ENCODE measurements around the gene PELI1.
"Not testable (repeated sequence)": the region's sequence is repeated elsewhere in the genome, so short reads cannot be mapped to it uniquely, and the experiment has no call there.

Gene PELI1

GRCh38 chr2:64122358-64122757 is 21.9 kb downstream of the PELI1 start:
- DNase-seq (ENCODE audit: low read depth) = no peak

DNA sequence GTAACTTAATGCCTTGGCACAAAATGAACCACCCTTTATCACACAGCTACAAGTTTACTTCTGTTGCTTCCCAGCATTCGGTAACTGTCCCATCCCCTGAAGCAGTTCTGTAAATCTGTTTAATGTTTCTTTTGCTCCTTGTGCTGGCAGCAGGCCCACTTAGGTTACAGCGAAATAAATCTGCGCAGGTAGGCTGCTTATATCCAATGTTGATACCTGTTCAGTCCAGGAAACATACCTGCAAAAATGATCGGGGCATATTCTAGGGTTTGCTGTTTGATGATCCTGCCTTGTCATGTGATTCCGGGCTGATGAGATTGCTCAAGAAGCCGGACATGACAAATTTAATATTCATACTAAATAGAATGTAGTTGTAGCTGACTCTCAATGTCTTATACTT is 23.3 kb downstream of the PELI1 start:
- no peak for DNase-seq (ENCODE audit: low read depth)

DNA sequence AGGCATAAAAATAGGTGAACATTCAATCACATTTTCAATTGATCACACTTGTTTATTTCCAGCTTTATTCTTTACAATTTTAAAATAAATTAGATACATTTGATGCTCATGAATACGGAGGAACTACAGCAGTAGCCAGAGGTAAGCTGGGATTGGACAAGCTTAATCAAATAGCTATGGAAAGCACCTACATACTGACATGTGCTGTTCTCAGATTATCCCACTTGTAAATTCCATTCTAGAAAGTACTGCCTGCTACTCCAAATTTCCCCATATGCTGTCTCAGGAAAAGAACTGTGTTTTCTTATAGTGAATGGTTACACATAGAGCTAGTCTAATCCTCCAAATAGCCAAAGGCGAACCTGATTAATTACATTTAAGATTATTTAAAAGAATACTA is 24.2 kb downstream of the PELI1 start:
- DNase-seq (ENCODE audit: low read depth) = no peak

DNA sequence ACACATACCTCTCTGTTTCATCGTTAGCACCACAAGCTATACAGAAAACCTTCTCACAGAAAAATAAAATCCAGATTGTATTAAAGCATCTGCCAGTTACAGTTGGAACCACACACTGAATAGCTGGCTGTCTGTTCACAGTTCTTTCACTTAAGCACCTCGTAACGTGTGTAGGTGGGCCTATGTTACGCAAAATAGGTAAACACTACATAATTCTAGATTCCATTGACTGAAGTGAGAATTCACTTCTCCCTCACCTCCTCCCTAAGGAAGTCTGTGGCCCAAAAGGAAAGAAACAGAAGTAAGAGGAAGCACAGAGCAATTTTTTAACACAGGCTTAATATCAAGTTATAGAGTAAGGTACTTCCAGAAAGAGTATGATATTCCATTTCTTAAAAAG is 24.9 kb downstream of the PELI1 start:
- DNase-seq (ENCODE audit: low read depth) = no peak

DNA sequence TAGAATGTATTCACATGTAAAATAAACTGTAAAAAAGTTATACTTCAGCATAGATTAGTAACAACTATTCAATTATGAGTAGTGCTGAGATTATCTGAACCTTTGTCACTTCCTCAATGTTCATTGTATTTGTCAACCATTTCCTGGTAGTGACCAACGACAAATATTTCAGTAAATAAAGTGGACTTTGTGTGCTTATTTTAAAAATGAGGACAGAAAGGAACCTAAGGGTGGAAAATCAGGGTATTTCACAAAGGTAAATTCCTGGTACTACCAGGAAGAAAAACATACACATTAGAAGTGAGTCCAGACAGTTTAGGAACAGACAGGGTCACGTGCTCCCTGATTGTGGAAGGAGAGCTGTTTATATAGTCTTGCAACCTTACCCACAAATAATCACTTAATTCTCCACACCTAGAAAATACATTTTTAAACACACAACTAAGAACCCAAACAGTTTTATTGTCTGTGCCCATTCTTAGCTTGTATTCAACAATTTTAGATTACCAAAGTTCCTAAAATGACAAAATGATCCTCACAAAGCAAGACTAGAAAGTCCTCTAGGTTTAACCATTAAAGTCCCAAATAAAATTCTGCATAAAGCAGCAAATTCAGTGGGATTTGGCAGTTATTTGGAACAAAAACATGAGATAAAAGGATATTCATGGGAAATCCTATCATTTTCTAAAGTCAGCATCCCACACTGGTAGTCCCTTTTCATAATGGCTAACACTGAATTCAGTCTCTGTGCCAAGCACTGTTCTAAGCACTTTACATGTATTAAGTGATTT is 28.2 kb downstream of the PELI1 start:
- DNase-seq (ENCODE audit: low read depth) = no peak

GRCh38 chr2:64114912-64115277 is 29.3 kb downstream of the PELI1 start:
- DNase-seq (ENCODE audit: low read depth) = no peak

DNA sequence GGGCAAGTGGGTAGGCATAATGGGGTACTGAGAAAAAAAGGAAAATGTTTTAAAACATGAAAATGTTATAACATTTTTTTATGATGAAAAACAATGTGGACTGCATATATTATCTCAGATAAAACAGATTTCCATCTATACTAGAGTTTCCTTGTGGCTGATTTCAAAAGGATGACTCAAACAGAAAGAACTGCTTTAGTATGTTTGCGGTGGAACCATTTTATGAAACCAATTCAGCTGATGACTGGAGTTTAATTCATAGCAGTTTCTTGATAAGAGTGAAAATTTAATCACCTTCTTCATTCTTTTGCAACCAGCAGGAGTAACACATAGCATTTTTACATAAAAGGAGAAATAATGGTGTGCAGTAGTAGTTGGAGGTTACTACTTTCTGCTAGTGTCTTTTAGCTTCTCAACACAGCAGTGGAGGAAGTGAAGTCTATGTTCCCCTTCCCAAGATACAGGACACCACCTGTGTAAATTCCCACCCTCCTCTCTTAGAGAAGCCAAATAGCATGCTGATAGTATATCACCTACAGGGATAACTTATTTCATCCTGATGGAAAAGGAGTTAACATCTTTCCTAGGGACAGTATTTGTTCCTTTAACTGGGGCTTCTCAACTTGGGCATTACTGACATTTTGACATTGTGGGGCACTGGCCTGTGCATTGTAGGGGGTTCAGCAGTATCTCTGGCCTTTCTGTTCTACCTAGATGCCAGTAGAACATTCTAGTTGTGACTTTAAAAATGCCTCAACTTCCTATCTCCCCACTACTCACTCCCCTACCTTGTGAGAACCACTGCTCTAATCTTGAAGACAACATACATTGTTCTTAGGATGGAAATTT is 29.9 kb downstream of the PELI1 start:
- DNase-seq (ENCODE audit: low read depth) = no peak

DNA sequence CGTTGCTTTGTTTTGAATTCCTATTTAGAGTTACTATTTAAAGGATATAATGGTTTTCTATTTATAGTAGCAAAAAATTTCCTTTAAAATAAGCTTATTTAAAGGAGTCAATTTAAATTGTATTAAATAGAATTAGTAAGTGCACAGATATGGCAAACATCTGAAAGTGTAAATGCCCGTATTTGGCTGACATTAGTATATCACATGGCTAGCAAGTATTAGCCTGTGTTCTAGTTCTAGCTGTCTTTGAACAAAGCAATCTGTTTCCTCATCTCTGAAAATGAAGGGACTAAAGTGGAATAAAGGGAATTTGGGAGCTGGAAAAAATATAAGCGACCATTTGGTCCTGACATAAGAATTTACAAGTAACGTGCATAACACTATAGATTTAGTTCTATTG is 32.2 kb downstream of the PELI1 start:
- DNase-seq (ENCODE audit: low read depth) = no peak

DNA sequence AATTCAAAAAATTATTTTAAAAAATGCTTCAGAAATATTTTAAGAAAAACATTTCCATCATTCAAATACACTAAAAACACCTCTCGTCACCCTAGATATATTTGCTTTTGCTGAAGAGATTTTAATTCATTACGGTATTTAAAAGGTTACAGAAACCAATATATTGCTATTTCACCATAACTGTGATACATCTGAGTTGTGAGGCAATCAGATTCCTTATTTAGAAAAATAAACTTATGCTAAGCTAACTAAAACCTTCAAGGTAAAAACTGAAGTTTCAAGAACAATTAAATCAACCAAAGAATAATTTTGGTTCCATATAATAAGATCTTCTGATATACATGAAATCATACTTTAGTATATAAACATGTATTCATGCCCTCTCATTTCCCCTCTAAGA is 32.8 kb downstream of the PELI1 start:
- DNase-seq (ENCODE audit: low read depth) = no peak

DNA sequence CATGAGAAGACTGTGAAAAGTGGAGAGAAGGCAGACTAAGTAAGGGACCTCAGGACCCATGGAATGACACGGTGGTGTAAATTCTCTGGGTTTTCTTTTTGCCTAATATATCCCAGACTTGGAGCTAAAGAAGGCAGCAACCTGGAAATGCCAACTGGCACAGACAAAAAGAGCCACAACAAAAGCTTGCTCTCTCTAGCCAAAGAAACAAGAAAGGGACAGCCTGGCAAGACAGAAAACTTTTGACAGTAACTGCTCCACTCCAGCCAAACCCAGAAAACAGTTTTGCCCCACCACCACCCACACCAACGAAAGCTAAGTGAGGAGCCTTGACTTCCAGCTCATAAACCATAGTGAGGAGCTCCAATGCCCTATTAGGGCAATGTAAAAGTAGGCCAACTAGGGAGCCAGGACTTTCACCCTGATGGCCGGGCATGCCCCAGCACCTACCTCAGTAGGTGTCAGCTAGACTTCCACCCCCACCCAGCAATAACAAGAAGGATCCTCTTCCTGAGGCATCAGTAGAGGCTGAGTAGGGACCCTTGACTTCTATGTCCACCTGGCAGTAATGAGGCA is 35.5 kb downstream of the PELI1 start:
- no peak for DNase-seq (ENCODE audit: low read depth)

GRCh38 chr2:64106481-64106880 is 37.7 kb downstream of the PELI1 start:
- DNase-seq (ENCODE audit: low read depth) = no peak

DNA sequence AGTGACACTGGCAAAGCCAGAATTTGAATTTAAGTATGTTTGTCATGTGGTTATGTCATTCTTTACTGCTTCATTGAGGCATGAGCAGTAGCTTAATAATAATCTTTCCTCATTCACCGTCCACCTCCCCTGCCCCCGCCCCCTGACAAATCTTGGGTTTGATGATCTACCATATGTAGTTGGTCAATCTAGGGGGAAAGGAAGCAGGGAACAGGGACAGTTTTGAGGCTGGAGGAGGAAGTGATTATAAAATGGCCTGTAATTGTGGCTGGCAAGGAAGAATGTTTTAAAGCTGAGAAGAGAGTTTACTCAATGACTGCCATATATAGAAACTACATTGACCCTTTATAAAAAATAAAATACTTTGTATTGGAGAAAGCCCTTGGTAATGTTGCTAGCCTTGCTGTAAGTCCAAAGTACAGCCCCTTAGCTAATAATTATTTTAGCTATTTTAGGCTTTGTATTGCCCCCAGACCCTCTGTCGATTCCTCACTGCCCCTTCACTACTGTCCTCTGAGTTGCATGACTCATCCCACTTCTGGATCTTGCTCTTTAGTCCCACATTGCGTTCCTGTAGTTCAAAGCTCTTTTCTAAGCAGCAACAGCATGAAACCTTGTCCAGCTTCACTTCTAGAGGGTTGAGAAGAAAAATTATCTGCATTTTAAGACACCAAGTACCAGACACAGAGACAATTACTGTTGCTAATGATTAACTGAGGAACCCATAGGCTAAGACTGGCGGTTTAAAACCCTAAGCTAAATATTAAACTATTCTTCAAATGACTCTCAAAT is 38.4 kb downstream of the PELI1 start:
- DNase-seq (ENCODE audit: low read depth) = no peak

DNA sequence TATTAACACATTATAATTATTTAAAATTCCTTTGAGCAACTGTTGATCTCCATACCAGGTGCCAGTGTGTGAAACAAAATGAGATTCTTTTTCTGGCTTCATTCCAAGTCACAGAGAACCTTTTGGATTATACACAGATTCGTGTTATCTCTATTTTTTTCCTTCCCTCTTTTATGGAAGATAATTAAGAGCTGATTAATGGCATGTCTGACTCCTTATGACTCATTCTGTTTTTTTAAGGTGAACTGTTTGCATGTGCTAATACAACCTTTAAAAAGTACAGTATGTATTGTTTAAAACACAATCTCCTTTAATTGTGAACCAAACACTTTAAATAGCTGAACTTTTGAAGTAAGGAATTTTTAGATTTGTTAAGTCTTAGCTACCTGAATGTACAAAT is 39.3 kb downstream of the PELI1 start:
- DNase-seq (ENCODE audit: low read depth) = no peak

GRCh38 chr2:64102736-64103135 is 41.5 kb downstream of the PELI1 start:
- DNase-seq (ENCODE audit: low read depth) = not testable (repeated sequence)

- DNase-seq (ENCODE audit: low read depth) = no peak
These were observed 43.1 kb downstream of the PELI1 start for GRCh38 chr2:64101141-64101591.

GRCh38 chr2:64100584-64100983 is 43.6 kb downstream of the PELI1 start:
- DNase-seq (ENCODE audit: low read depth) = not testable (repeated sequence)

GRCh38 chr2:64094663-64095382 is 49.4 kb downstream of the PELI1 start:
- DNase-seq (ENCODE audit: low read depth) = no peak

GRCh38 chr2:64093341-64093740 is 50.9 kb downstream of the PELI1 start:
- no peak for DNase-seq (ENCODE audit: low read depth)

DNA sequence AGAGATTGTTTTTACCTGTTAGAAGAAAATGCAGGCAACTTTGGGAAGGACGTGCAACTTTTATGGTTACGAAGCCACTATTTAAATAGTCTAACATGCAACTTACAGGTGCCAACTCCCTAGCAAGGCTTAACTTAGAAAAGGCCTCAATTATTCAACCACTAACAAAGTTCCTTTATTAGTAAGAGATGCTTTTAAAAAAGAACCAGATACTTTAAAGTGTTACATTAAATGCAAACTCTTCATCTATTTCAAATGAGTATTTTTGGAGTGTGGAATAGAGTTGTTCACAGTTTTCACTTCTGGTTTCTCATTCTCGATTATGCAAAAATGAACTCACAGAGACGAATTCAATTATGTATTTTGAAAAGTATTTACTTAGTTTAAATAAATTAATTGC is 51.7 kb downstream of the PELI1 start:
- no peak for DNase-seq (ENCODE audit: low read depth)

GRCh38 chr2:64090264-64090663 is 54.0 kb downstream of the PELI1 start:
- no peak for DNase-seq (ENCODE audit: low read depth)

DNA sequence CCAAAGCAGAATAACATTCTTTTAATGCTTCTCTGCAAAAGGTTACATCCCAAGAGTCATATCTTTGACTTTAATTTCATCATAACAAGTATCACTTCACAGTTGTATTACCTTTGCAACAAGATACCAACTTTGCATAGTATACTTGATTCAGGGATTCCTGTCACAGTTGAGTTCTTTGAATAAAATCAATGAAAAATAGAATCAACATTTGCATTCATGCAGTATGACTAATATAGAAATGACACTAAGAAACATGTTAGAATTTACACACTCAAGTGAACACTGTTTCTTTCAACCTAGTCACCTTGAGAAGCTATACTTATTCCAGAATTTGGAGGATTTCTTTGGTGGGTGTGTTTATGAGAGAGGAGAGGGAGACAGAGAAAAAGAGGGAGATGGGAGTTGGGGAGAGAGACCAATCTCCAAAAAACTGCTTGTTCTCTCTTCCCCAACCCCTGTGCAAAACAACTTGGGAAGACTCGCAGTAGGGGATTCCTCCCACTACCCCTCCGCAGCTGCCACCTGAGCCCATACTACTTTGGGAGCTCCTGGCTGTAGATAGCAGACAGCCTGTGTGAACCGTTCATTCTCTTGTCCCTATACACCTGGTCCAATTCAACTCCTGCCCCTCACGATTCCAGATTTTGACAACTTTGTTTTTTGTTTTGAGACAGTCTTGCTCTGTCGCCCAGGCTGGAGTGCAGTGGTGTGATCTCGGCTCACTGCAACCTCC is 57.7 kb downstream of the PELI1 start:
- no peak for DNase-seq (ENCODE audit: low read depth)
